NCI-H128 (cell line): Measurements from ENCODE around the gene COPG1.

Experiments
- DNase-seq: peaks from one replicate; lab custom pipeline; 2025; ENCODE audit not compliant: unreplicated experiment; lab: John Stamatoyannopoulos, UW

COPG1 gene

GRCh38 chr3:129313665-129314385 lies 64.4 kb downstream of the COPG1 start:
- no peak for DNase-seq

DNA sequence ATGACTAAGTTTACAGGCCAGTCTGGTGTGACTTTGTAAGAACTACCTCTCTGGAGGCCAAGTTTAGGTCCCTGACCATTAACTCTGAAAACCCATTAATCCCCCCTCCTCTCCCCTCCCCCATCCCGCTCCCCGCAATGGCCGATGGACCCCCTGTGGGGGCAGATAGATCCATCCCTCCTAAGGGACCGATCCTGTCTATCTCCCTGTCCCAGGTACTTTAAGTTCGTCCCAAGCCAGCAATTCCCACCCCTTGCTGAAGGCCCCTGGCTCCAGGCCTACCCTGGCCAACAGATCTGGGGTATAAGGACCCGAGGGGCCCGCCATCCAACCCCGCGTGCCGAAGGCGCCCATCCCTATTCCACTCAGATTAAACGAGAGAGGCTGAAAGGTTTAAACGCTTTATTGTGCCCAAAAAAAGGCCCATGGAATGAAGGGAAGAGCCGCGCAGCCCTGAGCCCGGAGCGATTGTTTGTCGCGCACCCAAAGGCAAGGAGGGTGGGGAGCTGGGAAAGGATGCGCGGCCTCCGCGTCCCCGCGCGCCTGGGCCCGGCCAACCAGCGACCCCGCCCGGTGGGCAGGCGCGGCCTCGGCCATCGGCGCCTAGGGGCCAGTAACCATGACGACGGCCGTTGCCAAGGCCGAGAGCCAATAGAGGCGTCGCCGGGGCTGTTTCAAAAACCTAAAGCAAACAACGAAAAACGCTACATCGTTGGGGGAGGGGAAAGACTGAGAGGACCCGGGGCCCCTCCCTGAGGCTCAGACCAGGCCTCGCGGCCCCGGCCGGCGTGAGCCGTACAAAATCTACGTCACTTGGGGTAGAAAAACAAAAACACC lies 65.2 kb downstream of the COPG1 start:
- DNase-seq = peak; percentile 72

GRCh38 chr3:129315223-129315997 lies 66.0 kb downstream of the COPG1 start:
- no peak for DNase-seq

DNA sequence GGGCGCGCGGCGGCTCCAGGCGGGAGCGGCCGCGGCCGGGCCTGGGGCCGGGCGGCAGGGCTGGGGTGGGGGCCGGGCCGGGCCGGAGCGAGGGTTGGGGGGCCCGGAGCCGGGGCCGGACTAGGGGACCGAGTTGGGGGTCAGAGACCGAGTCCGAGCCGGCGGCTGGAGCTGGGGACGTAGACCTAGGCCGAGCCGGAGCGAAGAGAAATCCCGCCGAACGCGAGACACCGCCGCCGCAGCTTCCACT lies 66.5 kb downstream of the COPG1 start:
- no peak for DNase-seq

- peak; percentile 84 for DNase-seq
Measured at GRCh38 chr3:129316248-129317013, 67.0 kb downstream of the COPG1 start.

GRCh38 chr3:129317014-129317771 lies 67.8 kb downstream of the COPG1 start:
- no peak for DNase-seq

- no peak for DNase-seq
Measured at GRCh38 chr3:129317848-129318247, 68.4 kb downstream of the COPG1 start.

DNA sequence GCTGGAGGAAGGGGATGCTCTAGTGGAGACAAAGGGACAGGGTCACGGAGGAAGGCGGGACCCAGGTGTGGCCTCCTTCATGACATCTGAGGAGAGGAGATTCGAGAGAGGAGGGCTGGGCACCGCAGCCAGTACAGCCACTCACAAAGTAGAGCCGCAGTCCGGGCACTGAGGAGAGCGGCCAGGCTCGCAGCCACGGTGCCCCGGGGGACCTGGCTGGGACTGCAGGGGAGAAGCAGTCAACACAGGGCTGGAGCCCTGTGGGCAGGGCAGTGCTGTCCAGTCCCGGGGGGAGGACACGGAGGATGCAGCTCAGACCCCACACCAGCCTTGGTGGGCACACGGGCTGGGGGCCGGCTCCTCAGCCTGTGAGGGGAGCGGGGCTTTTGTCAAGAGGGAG lies 69.5 kb downstream of the COPG1 start:
- DNase-seq = no peak

- no peak for DNase-seq
Measured at GRCh38 chr3:129320261-129320660, 70.9 kb downstream of the COPG1 start.

- no peak for DNase-seq
Measured at GRCh38 chr3:129320825-129321487, 71.5 kb downstream of the COPG1 start.

- DNase-seq = no peak
Measured at GRCh38 chr3:129321887-129322286, 72.5 kb downstream of the COPG1 start.

DNA sequence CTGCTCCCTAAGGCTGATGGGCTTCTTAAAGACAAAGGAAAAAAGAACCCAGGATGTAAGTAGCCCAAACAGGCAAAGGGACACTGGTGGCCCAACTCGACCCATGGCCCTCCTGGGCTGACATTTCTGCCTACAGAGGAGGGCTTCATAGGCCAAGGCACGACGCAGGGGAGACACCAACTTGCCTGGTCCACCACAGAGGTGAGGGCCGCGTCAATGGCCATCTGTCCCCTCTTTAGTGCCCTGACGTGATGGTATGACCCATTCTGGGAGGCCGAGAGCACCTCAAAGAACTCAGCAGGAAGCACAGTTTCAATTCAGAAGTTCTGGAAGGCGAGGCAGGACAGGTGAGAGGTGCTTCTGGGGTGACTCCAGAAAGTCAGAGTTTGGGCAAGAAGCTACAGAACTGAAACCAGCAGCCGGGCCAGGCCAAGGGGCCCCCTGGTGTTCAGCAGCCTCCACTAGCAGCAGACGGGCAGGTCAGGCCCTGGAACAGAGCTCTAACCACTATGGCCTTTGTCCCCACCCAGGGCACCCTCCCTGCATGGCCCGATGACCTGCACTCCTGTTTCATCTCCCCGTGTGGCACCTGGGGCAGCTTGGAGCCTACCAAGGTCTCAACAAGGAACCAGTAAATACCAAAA lies 74.4 kb downstream of the COPG1 start:
- no peak for DNase-seq

DNA sequence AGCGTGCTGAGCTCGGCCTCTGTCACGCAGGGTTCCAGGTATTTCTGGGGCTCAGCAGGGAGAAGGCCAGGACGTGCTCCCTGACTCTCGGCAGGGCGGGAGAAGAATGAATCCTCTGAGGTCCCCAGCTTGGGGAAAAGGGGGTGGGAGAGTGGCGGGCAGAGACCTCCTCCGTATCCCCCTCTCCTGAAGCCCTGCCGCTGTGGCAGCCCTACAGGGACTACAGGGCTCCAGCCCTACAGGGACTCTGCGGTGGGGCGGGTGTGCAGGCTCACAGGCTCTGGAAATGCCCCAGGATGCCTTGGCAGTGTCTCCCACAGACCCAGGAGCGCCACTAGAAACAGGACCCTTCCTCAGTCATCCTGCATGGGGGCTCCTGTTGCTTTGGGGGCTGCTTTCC lies 75.4 kb downstream of the COPG1 start:
- no peak for DNase-seq

DNA sequence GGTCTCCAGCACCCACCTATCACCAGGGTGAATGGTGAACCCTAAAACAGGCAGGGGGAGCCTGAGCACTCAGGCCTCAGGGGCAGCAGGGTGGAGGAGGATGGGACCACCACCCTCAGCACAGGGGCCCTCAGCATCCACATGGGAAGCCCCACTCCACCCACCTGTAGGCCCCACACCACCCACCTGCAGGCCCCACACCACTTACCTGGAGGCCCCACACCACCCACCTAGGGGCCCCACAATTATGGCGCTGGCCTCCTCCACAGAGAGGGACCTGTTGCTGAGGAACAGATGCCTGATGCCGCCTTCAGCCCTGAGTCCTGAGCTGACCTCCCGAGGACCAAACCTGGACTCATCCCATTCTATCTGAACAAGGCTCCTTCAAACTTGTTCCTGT lies 76.0 kb downstream of the COPG1 start:
- no peak for DNase-seq

- no peak for DNase-seq
Measured at GRCh38 chr3:129326138-129326537, 76.7 kb downstream of the COPG1 start.

GRCh38 chr3:129326595-129326994 lies 77.2 kb downstream of the COPG1 start:
- DNase-seq = no peak
